ENCODE results near the gene SYN1. TPM values are rescaled to one million over a fixed set of nuclear protein-coding genes. Genes with fewer than 3 reads are reported as not detected.

SYN1 gene
- total and polyA plus RNA-seq, 2 experiments from 2014 or later = 3.6 to 6.7 TPM

DNA sequence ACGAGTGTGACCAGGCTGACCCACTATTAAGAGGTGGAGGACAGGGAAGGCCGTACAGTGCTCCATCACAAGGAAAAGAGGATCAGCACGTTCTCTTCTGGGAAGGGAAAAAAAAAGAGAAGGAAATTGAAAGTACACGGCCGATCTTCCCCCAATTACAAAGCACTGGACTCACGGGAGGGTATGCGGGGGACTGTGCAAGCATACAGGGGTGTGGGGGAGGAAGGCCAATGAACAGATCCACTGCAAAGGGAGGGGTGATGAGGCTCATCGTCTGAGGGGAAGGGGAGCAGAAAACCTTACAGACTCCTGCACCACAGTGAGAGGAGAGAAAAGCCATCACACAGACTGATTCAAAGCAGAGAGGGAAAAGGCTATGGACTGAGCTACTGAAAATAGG is 29.6 kb upstream of the SYN1 start:
- no peak overlapping the region for H3K27ac ChIP-seq (ENCODE audit: low read depth)
- no peaks in the 10 kb centered on the region for H3K9me2 ChIP-seq (ENCODE audit: insufficient read depth)
- H3K79me2 ChIP-seq (replicated peaks; ENCODE audit: insufficient read depth) = peaks cover 21% of the 10 kb centered on the region
- H3K27me3 ChIP-seq (ENCODE audit: insufficient read depth) = no peaks in the 10 kb centered on the region
- Mint-ChIP-seq H3K4me1 (peaks cover 23% of the 10 kb centered on the region), H3K36me3 (ENCODE audit: low read depth) (peaks cover 27% of the 10 kb centered on the region), H3K9me3 (no peaks in the 10 kb centered on the region), H3K27me3 (ENCODE audit: insufficient read depth, low read depth, poor library complexity) (peaks cover 11% of the 10 kb centered on the region), H3K27ac (no peak overlapping the region), H3K4me3 (peak overlapping the region; percentile 92)
- H4K20me1 ChIP-seq (replicated peaks; ENCODE audit: insufficient read depth) = no peaks in the 10 kb centered on the region; the same call in 1 of the 2 replicates
- no peaks in the 10 kb centered on the region for H3K36me3 ChIP-seq (ENCODE audit: insufficient read depth)
- ATAC-seq = no peak
- DNase-seq (ENCODE audit: low spot score) = no peak
- H3K4me2 ChIP-seq = peak overlapping the region; percentile 73
- H3K4me3 ChIP-seq = peak overlapping the region; percentile 69
- no peaks in the 10 kb centered on the region for H3F3A ChIP-seq (replicated peaks; ENCODE audit: low read depth)
- no peak overlapping the region for H2AFZ ChIP-seq
- TF ChIP-seq POLR2AphosphoS5 (IDR thresholded peaks at IDR 0.05; ENCODE audit: low read depth) = no peak
- TF ChIP-seq JUNB (IDR thresholded peaks at IDR 0.05; ENCODE audit: unreplicated experiment) = no peak
- TF ChIP-seq ZNF114 (CRISPR knock-in tag; IDR thresholded peaks at IDR 0.05) = no peak
- TF ChIP-seq, protein P1, sequence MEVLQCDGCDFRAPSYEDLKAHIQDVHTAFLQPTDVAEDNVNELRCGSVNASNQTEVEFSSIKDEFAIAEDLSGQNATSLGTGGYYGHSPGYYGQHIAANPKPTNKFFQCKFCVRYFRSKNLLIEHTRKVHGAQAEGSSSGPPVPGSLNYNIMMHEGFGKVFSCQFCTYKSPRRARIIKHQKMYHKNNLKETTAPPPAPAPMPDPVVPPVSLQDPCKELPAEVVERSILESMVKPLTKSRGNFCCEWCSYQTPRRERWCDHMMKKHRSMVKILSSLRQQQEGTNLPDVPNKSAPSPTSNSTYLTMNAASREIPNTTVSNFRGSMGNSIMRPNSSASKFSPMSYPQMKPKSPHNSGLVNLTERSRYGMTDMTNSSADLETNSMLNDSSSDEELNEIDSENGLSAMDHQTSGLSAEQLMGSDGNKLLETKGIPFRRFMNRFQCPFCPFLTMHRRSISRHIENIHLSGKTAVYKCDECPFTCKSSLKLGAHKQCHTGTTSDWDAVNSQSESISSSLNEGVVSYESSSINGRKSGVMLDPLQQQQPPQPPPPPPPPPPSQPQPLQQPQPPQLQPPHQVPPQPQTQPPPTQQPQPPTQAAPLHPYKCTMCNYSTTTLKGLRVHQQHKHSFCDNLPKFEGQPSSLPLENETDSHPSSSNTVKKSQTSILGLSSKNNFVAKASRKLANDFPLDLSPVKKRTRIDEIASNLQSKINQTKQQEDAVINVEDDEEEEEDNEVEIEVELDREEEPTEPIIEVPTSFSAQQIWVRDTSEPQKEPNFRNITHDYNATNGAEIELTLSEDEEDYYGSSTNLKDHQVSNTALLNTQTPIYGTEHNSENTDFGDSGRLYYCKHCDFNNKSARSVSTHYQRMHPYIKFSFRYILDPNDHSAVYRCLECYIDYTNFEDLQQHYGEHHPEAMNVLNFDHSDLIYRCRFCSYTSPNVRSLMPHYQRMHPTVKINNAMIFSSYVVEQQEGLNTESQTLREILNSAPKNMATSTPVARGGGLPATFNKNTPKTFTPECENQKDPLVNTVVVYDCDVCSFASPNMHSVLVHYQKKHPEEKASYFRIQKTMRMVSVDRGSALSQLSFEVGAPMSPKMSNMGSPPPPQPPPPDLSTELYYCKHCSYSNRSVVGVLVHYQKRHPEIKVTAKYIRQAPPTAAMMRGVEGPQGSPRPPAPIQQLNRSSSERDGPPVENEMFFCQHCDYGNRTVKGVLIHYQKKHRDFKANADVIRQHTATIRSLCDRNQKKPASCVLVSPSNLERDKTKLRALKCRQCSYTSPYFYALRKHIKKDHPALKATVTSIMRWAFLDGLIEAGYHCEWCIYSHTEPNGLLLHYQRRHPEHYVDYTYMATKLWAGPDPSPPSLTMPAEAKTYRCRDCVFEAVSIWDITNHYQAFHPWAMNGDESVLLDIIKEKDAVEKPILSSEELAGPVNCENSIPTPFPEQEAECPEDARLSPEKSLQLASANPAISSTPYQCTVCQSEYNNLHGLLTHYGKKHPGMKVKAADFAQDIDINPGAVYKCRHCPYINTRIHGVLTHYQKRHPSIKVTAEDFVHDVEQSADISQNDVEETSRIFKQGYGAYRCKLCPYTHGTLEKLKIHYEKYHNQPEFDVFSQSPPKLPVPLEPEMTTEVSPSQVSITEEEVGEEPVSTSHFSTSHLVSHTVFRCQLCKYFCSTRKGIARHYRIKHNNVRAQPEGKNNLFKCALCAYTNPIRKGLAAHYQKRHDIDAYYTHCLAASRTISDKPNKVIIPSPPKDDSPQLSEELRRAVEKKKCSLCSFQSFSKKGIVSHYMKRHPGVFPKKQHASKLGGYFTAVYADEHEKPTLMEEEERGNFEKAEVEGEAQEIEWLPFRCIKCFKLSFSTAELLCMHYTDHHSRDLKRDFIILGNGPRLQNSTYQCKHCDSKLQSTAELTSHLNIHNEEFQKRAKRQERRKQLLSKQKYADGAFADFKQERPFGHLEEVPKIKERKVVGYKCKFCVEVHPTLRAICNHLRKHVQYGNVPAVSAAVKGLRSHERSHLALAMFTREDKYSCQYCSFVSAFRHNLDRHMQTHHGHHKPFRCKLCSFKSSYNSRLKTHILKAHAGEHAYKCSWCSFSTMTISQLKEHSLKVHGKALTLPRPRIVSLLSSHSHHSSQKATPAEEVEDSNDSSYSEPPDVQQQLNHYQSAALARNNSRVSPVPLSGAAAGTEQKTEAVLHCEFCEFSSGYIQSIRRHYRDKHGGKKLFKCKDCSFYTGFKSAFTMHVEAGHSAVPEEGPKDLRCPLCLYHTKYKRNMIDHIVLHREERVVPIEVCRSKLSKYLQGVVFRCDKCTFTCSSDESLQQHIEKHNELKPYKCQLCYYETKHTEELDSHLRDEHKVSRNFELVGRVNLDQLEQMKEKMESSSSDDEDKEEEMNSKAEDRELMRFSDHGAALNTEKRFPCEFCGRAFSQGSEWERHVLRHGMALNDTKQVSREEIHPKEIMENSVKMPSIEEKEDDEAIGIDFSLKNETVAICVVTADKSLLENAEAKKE (CRISPR knock-in tag; IDR thresholded peaks at IDR 0.05) = no peak
- no peak for TF ChIP-seq ZNF331 (CRISPR knock-in tag; IDR thresholded peaks at IDR 0.05; ENCODE audit: low read depth)
- TF ChIP-seq STAT1 (IDR thresholded peaks at IDR 0.05; ENCODE audit: unreplicated experiment) = no peak
- TF ChIP-seq EZH2 (IDR thresholded peaks at IDR 0.05; ENCODE audit: low read depth, unreplicated experiment) = no peak
- no peak for TF ChIP-seq EZH2phosphoT487 (IDR thresholded peaks at IDR 0.05; ENCODE audit: unreplicated experiment)
- no peak for TF ChIP-seq CREB1 (CRISPR knock-in tag; IDR thresholded peaks at IDR 0.05; ENCODE audit: low read depth)
- no peak for TF ChIP-seq NANOG (IDR thresholded peaks at IDR 0.05; ENCODE audit: borderline replicate concordance)
- TF ChIP-seq, protein P2, sequence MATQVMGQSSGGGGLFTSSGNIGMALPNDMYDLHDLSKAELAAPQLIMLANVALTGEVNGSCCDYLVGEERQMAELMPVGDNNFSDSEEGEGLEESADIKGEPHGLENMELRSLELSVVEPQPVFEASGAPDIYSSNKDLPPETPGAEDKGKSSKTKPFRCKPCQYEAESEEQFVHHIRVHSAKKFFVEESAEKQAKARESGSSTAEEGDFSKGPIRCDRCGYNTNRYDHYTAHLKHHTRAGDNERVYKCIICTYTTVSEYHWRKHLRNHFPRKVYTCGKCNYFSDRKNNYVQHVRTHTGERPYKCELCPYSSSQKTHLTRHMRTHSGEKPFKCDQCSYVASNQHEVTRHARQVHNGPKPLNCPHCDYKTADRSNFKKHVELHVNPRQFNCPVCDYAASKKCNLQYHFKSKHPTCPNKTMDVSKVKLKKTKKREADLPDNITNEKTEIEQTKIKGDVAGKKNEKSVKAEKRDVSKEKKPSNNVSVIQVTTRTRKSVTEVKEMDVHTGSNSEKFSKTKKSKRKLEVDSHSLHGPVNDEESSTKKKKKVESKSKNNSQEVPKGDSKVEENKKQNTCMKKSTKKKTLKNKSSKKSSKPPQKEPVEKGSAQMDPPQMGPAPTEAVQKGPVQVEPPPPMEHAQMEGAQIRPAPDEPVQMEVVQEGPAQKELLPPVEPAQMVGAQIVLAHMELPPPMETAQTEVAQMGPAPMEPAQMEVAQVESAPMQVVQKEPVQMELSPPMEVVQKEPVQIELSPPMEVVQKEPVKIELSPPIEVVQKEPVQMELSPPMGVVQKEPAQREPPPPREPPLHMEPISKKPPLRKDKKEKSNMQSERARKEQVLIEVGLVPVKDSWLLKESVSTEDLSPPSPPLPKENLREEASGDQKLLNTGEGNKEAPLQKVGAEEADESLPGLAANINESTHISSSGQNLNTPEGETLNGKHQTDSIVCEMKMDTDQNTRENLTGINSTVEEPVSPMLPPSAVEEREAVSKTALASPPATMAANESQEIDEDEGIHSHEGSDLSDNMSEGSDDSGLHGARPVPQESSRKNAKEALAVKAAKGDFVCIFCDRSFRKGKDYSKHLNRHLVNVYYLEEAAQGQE (IDR thresholded peaks at IDR 0.05; ENCODE audit: unreplicated experiment) = no peak
- TF ChIP-seq, protein P3, sequence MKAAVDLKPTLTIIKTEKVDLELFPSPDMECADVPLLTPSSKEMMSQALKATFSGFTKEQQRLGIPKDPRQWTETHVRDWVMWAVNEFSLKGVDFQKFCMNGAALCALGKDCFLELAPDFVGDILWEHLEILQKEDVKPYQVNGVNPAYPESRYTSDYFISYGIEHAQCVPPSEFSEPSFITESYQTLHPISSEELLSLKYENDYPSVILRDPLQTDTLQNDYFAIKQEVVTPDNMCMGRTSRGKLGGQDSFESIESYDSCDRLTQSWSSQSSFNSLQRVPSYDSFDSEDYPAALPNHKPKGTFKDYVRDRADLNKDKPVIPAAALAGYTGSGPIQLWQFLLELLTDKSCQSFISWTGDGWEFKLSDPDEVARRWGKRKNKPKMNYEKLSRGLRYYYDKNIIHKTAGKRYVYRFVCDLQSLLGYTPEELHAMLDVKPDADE (IDR thresholded peaks at IDR 0.05) = no peak
- TF ChIP-seq CTCF (conservative IDR thresholded peaks at IDR 0.05; ENCODE audit: low read depth in 2 of 2) = no peak
- peaks cover 3% of the 10 kb centered on the region; the same call in 1 of the 2 replicates for H3K4me1 ChIP-seq (ENCODE audit: insufficient read depth)

All from GM23338 (cell line).